Uterus (tissue), 4 donors: ENCODE data around the gene SRSF5. TPM values are rescaled to one million over a fixed set of nuclear protein-coding genes. Genes with fewer than 3 reads are reported as not detected.
"Not testable (repeated sequence)": the region's sequence is repeated elsewhere in the genome, so short reads cannot be mapped to it uniquely, and the experiment has no call there.

Experiments
- DNase-seq, 2 donors: peaks; one replicate each; pipeline ENCODE4 v3.0.0-alpha.2; 2019 to 2020
- H3K27ac ChIP-seq, 2 donors: fragments of 200-600 bp; sonication (generic); 1 replicate in 1 of 2; 2 replicates in 1 of 2; pipeline ENCODE4 v1.5.1; 2016 to 2018
- H3K27me3 ChIP-seq, 2 donors: fragments of 200-600 bp; sonication (generic); one replicate each; pipeline ENCODE4 v1.5.1; 2018 to 2019; ENCODE audit warnings: control low read depth in 1 of 2
- H3K36me3 ChIP-seq, 2 donors: fragments of 200-600 bp; sonication (generic); one replicate each; pipeline ENCODE4 v1.5.1; 2019; ENCODE audit warnings: control low read depth in 1 of 2
- H3K4me1 ChIP-seq, 2 donors: fragments of 200-600 bp; sonication (generic); one replicate each; pipeline ENCODE4 v1.5.1; 2018 to 2019; ENCODE audit warnings: control low read depth in 1 of 2
- H3K4me3 ChIP-seq, 2 donors: fragments of 200-600 bp; sonication (generic); 1 replicate in 1 of 2; 2 replicates in 1 of 2; pipeline ENCODE4 v1.5.1; 2018 to 2019; ENCODE audit warnings: mild to moderate bottlenecking in 1 of 2
- H3K9me3 ChIP-seq, 2 donors: fragments of 200-600 bp; sonication (generic); one replicate each; pipeline ENCODE4 v1.5.1; 2019; ENCODE audit warnings: control low read depth in 1 of 2
- CTCF ChIP-seq, 4 experiments: fragments of 200-600 bp in 2 of 4; fragments of 450-650 bp in 2 of 4; sonication (generic) in 2 of 4; IDR thresholded peaks; one replicate each; pipeline ENCODE4 v1.5.1; 2016 to 2019; ENCODE audit warnings: antibody characterized with exemption in 4 of 4, mild to moderate bottlenecking in 2 of 4, moderate library complexity in 1 of 4
- POLR2A ChIP-seq, 2 donors: fragments of 450-650 bp; IDR thresholded peaks; one replicate each; pipeline ENCODE4 v1.6.1; 2016; ENCODE audit warnings: antibody characterized with exemption in 2 of 2, mild to moderate bottlenecking in 1 of 2, moderate library complexity in 1 of 2
- intact Hi-C: fragments of 100-400 bp; cut with DNase I; formaldehyde crosslinking; loops from one replicate; pipeline ENCODE4 v1.15.1; 2023; ENCODE audit warnings: low total_unique reads
- total RNA-seq, 4 donors: library from RNA; depleted of rRNA in 3 of 4; stranded (reverse); fragments of >200 nt in 3 of 4; gene quantifications; one replicate each; pipeline versions ENCODE4 v1.1.0 to v1.2.4, GENCODE V29; 2014 to 2023
- donor health status: DM: yes; HTN: yes; CAD: no.

The SRSF5 gene
- total RNA-seq, 4 donors from 2014 or later, result 183 to 570 (median 403) TPM

- H3K4me3 ChIP-seq, result no peak overlapping the region
- H3K36me3 ChIP-seq, result no peaks in the 10 kb centered on the region
- no peaks in the 10 kb centered on the region for H3K4me1 ChIP-seq
- no peak for DNase-seq
- H3K9me3 ChIP-seq, result no peaks in the 10 kb centered on the region
- no peak overlapping the region for H3K27ac ChIP-seq
- H3K27me3 ChIP-seq, result no peaks in the 10 kb centered on the region
- TF ChIP-seq POLR2A (IDR thresholded peaks at IDR 0.05) (no peak), CTCF (IDR thresholded peaks at IDR 0.05) (no peak)
- intact Hi-C loops, result no loop called here
These were observed 40.2 kb downstream of the SRSF5 start for GRCh38 chr14:69807192-69807591.

- no peaks in the 10 kb centered on the region for H3K27me3 ChIP-seq
- H3K36me3 ChIP-seq, result no peaks in the 10 kb centered on the region
- intact Hi-C loops, result no loop called here
- DNase-seq, result no peak
- no peaks in the 10 kb centered on the region for H3K9me3 ChIP-seq
- H3K4me1 ChIP-seq, result no peaks in the 10 kb centered on the region
- TF ChIP-seq CTCF (IDR thresholded peaks at IDR 0.05) (no peak), POLR2A (IDR thresholded peaks at IDR 0.05) (no peak)
- no peak overlapping the region for H3K27ac ChIP-seq
- H3K4me3 ChIP-seq, result no peak overlapping the region
These were observed 42.2 kb downstream of the SRSF5 start for GRCh38 chr14:69808919-69809808.

- H3K27ac ChIP-seq, result no peak overlapping the region
- H3K36me3 ChIP-seq, result no peaks in the 10 kb centered on the region
- H3K27me3 ChIP-seq, result no peaks in the 10 kb centered on the region
- intact Hi-C loops, result no loop called here
- H3K9me3 ChIP-seq, result no peaks in the 10 kb centered on the region
- H3K4me1 ChIP-seq, result no peaks in the 10 kb centered on the region
- no peak for DNase-seq
- no peak overlapping the region for H3K4me3 ChIP-seq
- TF ChIP-seq CTCF (IDR thresholded peaks at IDR 0.05) (no peak), POLR2A (IDR thresholded peaks at IDR 0.05) (no peak)
These were observed 44.4 kb downstream of the SRSF5 start for GRCh38 chr14:69811227-69811867.

GRCh38 chr14:69811868-69812252, 44.9 kb downstream of the SRSF5 start:
- H3K36me3 ChIP-seq, result no peaks in the 10 kb centered on the region
- no peak overlapping the region for H3K27ac ChIP-seq
- H3K27me3 ChIP-seq, result no peaks in the 10 kb centered on the region
- no peaks in the 10 kb centered on the region for H3K9me3 ChIP-seq
- H3K4me3 ChIP-seq, result no peak overlapping the region
- intact Hi-C loops, result no loop called here
- H3K4me1 ChIP-seq, result no peaks in the 10 kb centered on the region
- TF ChIP-seq CTCF (IDR thresholded peaks at IDR 0.05) (no peak), POLR2A (IDR thresholded peaks at IDR 0.05) (no peak)
- no peak for DNase-seq

- H3K9me3 ChIP-seq, result no peaks in the 10 kb centered on the region
- intact Hi-C loops, result no loop called here
- no peak overlapping the region for H3K4me3 ChIP-seq
- no peaks in the 10 kb centered on the region for H3K4me1 ChIP-seq
- no peaks in the 10 kb centered on the region for H3K27me3 ChIP-seq
- H3K27ac ChIP-seq, result no peak overlapping the region
- H3K36me3 ChIP-seq, result no peaks in the 10 kb centered on the region
- DNase-seq, result no peak
- TF ChIP-seq CTCF (IDR thresholded peaks at IDR 0.05) (no peak), POLR2A (IDR thresholded peaks at IDR 0.05) (no peak)
These were observed 45.8 kb downstream of the SRSF5 start for GRCh38 chr14:69812711-69813110.

- H3K27ac ChIP-seq, H3K36me3 ChIP-seq, H3K4me3 ChIP-seq, H3K27me3 ChIP-seq, H3K9me3 ChIP-seq, H3K4me1 ChIP-seq, DNase-seq, intact Hi-C loops: not testable (repeated sequence)
These were observed 46.4 kb downstream of the SRSF5 start for GRCh38 chr14:69813346-69813745.
